Forelimb muscle (tissue), 1 donor: ENCODE results near the gene DLGAP1. TPM values are rescaled to one million over a fixed set of nuclear protein-coding genes. Genes with fewer than 3 reads are reported as not detected.
"Not testable (repeated sequence)": the region's sequence is repeated elsewhere in the genome, so short reads cannot be mapped to it uniquely, and the experiment has no call there.

Experiments used
- DNase-seq: peaks from one replicate; pipeline ENCODE4 v3.0.0-alpha.2; 2013; ENCODE audit warnings: low read depth
- polyA plus RNA-seq: library from polyadenylated mRNA; unstranded; fragments of 120-200 nt; gene quantifications from one replicate; pipeline ENCODE4 v1.2.1, GENCODE V29; 2013; ENCODE audit not compliant: insufficient read length

Gene DLGAP1
- polyA plus RNA-seq, 1 donor = 1.9 TPM

- no peak for DNase-seq
Observed at GRCh38 chr18:4385876-4386275, 69.2 kb downstream of the DLGAP1 start.

- DNase-seq = no peak
Observed at GRCh38 chr18:4384932-4385331, 70.2 kb downstream of the DLGAP1 start.

- DNase-seq = no peak
Observed at GRCh38 chr18:4374564-4374963, 80.5 kb downstream of the DLGAP1 start.

- DNase-seq = no peak
Observed at GRCh38 chr18:4369705-4370104, 85.4 kb downstream of the DLGAP1 start.

GRCh38 chr18:4360221-4360715 lies 94.8 kb downstream of the DLGAP1 start:
- DNase-seq = no peak

- DNase-seq = no peak
Observed at GRCh38 chr18:4358618-4359017, 96.5 kb downstream of the DLGAP1 start.

- DNase-seq = no peak
Observed at GRCh38 chr18:4357579-4357978, 97.5 kb downstream of the DLGAP1 start.

- no peak for DNase-seq
Observed at GRCh38 chr18:4356929-4357328, 98.2 kb downstream of the DLGAP1 start.

- no peak for DNase-seq
Observed at GRCh38 chr18:4353853-4354418, 101.2 kb downstream of the DLGAP1 start.

- no peak for DNase-seq
Observed at GRCh38 chr18:4352746-4353551, 102.2 kb downstream of the DLGAP1 start.

- DNase-seq = no peak
Observed at GRCh38 chr18:4351005-4351404, 104.1 kb downstream of the DLGAP1 start.

- DNase-seq = no peak
Observed at GRCh38 chr18:4335386-4335785, 119.7 kb downstream of the DLGAP1 start.

- no peak for DNase-seq
Observed at GRCh38 chr18:4333043-4333442, 122.1 kb downstream of the DLGAP1 start.

GRCh38 chr18:4319738-4320677 lies 135.1 kb downstream of the DLGAP1 start:
- DNase-seq = no peak

GRCh38 chr18:4318311-4318710 lies 136.8 kb downstream of the DLGAP1 start:
- DNase-seq = no peak

- DNase-seq = not testable (repeated sequence)
Observed at GRCh38 chr18:4311945-4312344, 143.2 kb downstream of the DLGAP1 start.

- DNase-seq = no peak
Observed at GRCh38 chr18:4311136-4311535, 144.0 kb downstream of the DLGAP1 start.

- no peak for DNase-seq
Observed at GRCh38 chr18:4309227-4309626, 145.9 kb downstream of the DLGAP1 start.

GRCh38 chr18:4308576-4308975 lies 146.5 kb downstream of the DLGAP1 start:
- no peak for DNase-seq

GRCh38 chr18:4299395-4299794 lies 155.7 kb downstream of the DLGAP1 start:
- no peak for DNase-seq

- DNase-seq = no peak
Observed at GRCh38 chr18:4293337-4293736, 161.8 kb downstream of the DLGAP1 start.

- DNase-seq = no peak
Observed at GRCh38 chr18:4292696-4293095, 162.4 kb downstream of the DLGAP1 start.
